Forelimb muscle (tissue), 1 donor: ENCODE data around the gene CDC20B. TPM values are rescaled to one million over a fixed set of nuclear protein-coding genes. Genes with fewer than 3 reads are reported as not detected.
"Not testable (repeated sequence)": the region's sequence is repeated elsewhere in the genome, so short reads cannot be mapped to it uniquely, and the experiment has no call there.

Source experiments
- DNase-seq: peaks from one replicate; pipeline ENCODE4 v3.0.0-alpha.2; 2013; ENCODE audit warnings: low read depth
- polyA plus RNA-seq: library from polyadenylated mRNA; unstranded; fragments of 120-200 nt; gene quantifications from one replicate; pipeline ENCODE4 v1.2.1, GENCODE V29; 2013; ENCODE audit not compliant: insufficient read length

Gene CDC20B
- polyA plus RNA-seq, 1 donor: not detected

DNA sequence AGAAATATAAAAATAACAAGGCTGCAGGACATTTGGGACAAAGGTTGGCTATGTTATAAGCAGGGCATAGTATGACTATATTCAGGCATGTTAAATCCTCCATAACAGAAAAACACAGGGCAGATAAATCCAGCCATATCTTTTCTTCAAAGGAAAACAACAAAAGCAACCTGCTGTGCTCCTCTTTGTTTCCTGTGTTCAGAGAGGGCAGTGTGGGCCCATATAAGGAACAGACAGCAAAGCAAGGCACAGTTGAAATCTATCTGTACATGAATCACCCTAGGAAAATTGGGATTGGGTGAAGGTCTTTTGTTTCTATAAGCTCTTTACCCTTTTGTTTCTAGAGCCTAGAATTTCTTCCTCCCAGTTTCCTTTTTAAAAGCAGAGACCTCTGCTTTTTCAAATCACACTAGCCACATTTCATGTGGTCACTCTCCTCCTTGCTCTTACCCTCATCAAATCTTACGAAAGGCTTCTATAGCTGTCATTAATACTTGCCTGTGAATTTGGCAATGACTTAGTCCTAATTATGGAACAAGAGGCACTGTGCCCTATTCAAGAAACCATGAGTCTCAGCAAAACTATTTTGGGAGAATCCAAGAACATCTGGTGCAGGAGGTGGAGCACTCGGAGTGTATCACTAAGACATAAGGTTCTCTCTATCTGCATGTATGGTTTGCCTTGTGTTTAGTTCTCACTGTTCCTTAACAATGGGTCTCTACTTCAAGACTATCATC is 68.8 kb downstream of the CDC20B start:
- DNase-seq: no peak

DNA sequence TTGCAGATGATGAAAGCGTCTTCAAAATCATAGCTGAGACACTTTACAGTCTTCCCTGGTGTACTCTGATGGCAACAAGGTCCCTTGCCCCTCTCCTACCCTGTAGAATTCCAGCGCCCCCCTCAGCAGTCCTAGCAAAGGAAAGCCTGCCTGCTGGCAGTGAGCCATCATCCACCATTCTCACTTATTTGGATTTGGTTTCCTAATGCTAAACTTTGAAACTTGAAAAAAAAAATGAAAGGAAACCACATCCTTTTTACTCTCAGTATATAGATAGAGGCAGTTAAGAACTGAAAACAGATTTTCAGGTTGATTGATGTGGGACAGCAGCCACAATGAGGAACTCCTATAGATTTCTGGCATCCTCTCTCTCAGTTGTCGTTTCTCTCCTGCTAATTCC is 70.6 kb downstream of the CDC20B start, which contains the start of gene GZMA:
TSS of gene GZMA (plus strand) at position 299 of the 400 bp plus-strand sequence. CDS start at position 336, 37 bp downstream.
- DNase-seq: no peak

DNA sequence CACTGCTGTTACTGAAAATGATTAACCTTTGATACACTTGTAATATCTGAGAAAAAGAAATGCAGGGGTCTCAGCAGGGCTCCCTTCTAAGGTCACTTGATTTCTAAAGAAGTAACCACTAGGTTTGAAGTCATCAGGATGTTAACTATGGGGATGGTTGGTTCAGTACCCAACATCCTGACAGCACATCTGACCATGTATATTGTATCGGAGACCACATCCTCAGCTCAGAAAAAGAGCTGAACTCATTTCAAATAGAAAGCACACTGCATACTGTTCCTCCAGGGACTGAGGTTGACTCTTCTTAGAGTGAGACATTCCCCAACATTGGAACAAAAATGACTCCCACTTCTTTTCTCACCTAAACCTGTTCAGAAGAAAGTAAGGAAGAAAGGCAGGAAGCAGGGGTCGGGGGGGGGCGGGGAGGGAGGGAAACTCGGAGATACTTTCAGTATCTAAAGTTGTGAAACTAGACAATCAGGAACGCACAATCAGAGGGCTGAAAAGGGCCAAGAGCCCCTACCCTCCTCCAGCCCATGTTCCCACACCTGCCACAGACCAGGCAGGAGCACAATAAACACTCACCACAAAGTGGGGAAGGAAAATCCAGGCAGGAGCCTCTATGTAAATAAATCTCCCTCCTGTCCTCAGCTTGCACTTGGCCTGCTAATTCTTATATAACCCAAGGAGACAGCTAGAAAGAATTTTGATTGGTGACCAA is 71.3 kb downstream of the CDC20B start:
- DNase-seq: no peak

DNA sequence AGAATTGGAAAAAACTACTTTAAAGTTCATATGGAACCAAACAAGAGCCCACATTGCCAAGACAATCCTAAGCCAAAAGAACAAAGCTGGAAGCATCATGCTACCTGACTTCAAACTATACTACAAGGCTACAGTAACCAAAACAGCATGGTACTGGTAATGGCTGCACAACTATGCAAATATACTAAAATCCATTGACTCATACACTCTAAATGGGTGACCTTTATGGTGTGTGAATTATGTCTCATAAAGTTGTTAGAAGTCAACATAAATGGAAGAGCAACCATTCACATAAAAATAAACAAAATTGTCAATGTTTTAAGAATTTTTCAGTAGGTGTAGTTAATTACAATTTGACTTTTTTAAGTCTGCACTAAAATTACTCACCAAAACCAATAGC is 71.8 kb downstream of the CDC20B start:
- not testable (repeated sequence) for DNase-seq

GRCh38 chr5:55096861-55097260 is 76.1 kb downstream of the CDC20B start:
- no peak for DNase-seq

GRCh38 chr5:55096182-55096581 is 76.8 kb downstream of the CDC20B start:
- DNase-seq: no peak

GRCh38 chr5:55091011-55091410 is 82.0 kb downstream of the CDC20B start:
- not testable (repeated sequence) for DNase-seq

- DNase-seq: not testable (repeated sequence)
These were observed 83.7 kb downstream of the CDC20B start for GRCh38 chr5:55089301-55089700.

DNA sequence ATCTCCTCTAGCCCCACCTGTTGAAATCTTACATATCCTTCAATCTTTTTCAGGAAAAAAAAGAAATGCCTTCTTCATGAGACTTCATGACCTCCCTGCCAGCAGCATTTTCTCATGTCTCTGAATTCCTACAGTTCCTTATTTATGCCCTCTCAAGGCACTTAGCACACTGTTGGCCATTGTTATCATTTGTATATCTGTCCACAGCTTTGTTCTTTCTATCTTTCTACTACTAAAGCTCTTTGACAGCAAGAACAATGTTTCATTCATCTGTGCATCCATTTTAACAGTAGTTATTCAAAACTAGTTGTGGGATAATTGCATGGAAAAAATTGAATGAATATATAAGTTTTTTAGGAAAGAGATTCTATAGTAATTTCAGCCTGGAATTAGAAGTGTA is 91.4 kb downstream of the CDC20B start:
- DNase-seq: no peak

DNA sequence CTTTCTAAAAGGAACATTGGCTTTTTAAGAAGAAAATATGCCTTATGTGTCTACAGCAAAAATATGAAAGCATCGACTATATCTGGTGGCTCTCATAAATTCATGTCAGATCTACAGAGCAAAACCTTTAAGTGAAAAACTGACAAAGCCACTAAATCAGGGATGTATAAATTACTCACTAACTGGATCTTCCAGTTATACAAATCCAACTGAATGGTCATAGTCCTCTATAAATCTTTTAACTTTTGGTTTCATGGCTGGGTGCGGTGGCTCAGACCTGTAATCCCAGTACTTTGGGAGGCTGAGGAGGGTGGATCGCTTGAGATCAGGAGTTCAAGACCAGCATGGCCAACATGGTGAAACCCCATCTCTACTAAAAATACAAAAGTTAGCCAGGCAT is 99.8 kb downstream of the CDC20B start:
- no peak for DNase-seq

DNA sequence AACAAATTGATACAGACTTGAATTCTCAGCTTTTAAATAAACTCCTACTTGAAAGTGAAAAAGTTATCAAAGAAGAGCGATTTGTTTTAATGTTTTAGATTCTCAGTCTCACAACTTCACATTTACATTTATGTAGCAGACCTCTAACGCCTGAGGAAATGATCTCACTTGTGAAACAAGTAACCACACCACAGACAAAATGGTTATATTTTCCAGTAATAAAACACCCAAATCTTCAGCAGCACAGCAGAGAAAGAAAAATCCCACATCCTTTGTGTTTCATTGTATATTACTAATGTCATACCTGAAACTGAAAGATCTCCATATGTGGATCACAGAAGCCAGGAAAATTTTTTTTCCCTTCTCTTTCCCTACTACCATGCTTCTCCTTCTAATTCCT is 100.3 kb downstream of the CDC20B start:
- DNase-seq: no peak

DNA sequence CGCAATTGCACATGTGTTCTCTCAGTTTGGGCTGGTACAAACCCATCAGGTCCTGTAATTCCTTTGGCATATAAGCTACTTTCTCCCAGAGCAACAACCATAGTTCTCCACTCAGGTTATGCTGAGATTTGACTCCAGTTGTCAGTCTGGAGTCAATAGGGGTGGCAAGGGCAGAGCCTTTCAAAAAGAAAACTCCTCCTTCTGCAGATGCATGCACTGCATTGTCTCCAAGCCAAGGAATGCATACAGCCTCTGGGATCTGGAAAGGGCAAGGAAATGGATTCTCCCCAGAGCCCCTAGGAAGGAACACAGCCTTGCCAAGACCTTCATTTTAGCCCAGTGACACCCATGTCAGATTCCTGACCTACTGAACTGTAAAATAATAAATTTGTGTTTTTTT is 101.6 kb downstream of the CDC20B start:
- DNase-seq: no peak

DNA sequence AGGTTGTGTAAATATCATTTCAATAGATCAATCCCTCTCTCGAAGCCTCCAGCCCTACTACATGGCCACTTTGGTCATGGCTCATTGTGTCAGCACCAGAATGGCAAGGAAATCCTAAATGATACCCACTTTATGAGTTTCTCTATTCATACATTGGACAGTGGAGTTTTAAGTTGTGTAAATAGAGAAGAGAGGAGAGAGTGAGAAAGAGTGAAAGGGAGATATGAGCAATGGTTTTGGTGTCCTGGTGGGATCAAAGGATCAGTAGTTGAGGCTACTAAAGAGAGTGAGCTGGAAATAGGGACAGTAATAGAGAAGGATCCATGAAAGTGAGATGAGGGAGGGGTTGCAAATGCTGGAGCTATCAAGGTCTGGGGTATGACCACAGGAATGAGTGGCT is 102.0 kb downstream of the CDC20B start:
- DNase-seq: no peak

- no peak for DNase-seq
These were observed 106.7 kb downstream of the CDC20B start for GRCh38 chr5:55066277-55066676.

DNA sequence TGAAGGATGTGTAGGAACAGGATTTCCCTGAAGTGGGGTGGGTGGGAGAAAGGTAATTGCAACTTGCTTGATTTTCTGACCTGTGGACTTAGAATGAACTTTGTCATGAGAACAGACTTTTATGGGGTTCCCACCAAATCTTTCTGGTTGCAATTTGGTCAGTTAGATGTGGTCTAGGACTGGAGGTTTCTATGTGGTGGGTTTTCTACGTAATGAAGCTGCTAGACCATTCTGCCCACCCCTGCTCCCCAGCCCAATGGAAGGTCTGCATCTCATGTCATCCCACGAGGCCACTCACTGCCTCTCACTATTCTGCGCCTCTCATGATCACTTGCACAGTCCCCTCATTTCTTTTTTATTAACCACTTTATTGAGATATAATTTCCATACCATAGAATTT is 108.5 kb downstream of the CDC20B start:
- no peak for DNase-seq

DNA sequence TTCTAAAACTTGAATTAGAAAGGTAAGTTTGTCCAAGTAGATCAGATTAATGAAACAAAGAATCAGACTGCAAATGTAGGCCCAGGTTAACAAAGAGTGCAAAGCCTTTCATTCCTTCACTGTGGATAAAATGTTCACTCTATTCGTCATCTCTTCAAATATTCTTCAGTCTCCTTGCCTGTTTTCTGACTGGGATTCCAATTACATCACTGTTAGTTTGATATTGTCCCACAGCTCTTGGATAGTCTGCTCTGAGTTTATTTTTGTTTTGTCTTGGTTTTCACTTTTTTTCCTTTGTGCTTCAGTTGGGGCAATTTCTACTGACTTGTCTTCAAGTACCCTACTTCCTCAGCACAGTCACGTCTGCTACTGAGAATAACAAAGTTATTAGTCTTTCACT is 109.1 kb downstream of the CDC20B start:
- DNase-seq: no peak

GRCh38 chr5:55063220-55063863 is 109.6 kb downstream of the CDC20B start:
- no peak for DNase-seq

Other genes starting within 250 kb of the CDC20B start
- 1.7 TPM for gene ESM1, start 187.6 kb downstream of the CDC20B start, polyA plus RNA-seq
- 0.16 TPM for gene GZMK, start 148.9 kb downstream of the CDC20B start, polyA plus RNA-seq
- 0.67 TPM for gene GZMA, start 70.5 kb downstream of the CDC20B start, polyA plus RNA-seq
- 48.7 TPM for gene GPX8, start 13.0 kb downstream of the CDC20B start, polyA plus RNA-seq
- gene MCIDAS, start 54.1 kb upstream of the CDC20B start, polyA plus RNA-seq: not detected
- gene CCNO, start 60.4 kb upstream of the CDC20B start, polyA plus RNA-seq: not detected
- 26.6 TPM for gene DHX29, start 134.5 kb upstream of the CDC20B start, polyA plus RNA-seq
- gene MTREX, start 134.8 kb upstream of the CDC20B start, polyA plus RNA-seq: 66.8 TPM